Loucy (cell line): ENCODE measurements around the gene LUM.

ENCODE experiments used
- EZH2phosphoT487 ChIP-seq: fragments of 200-600 bp; IDR thresholded peaks from 2 replicates; pipeline ENCODE4 v1.6.1; 2018; ENCODE audit warnings: antibody characterized with exemption, mild to moderate bottlenecking, moderate library complexity, borderline replicate concordance
- TF ChIP-seq, protein P1 (sequence below): fragments of 200-600 bp; sonication (generic); conservative IDR thresholded peaks from 2 replicates; pipeline ENCODE4 v1.5.1; 2014; ENCODE audit warnings: mild to moderate bottlenecking, antibody characterized with exemption, low read length

DNA sequence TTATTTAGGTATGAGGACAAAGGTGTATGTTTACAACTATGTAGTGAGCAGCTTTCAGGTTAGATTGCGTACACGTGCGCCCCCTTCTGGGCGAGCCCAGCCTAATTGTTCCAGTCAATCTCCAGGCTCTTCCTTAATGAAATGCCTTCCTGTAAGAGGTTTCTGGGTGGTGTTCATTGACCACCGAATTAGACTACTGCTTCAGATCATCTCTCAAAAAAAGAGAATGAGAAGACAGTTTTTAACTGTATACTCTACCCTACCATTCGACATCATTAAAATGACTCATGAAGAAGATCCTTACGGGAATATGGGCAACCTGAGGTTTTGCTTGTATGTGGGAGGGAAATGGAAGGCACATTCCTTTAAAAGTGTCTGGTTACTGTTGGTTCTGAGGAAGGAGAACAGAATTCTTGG, 2.1 kb downstream of the LUM start:
- no peak for TF ChIP-seq EZH2phosphoT487
- TF ChIP-seq, protein P1, sequence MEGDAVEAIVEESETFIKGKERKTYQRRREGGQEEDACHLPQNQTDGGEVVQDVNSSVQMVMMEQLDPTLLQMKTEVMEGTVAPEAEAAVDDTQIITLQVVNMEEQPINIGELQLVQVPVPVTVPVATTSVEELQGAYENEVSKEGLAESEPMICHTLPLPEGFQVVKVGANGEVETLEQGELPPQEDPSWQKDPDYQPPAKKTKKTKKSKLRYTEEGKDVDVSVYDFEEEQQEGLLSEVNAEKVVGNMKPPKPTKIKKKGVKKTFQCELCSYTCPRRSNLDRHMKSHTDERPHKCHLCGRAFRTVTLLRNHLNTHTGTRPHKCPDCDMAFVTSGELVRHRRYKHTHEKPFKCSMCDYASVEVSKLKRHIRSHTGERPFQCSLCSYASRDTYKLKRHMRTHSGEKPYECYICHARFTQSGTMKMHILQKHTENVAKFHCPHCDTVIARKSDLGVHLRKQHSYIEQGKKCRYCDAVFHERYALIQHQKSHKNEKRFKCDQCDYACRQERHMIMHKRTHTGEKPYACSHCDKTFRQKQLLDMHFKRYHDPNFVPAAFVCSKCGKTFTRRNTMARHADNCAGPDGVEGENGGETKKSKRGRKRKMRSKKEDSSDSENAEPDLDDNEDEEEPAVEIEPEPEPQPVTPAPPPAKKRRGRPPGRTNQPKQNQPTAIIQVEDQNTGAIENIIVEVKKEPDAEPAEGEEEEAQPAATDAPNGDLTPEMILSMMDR = peak; percentile 83
